ENCODE data around the gene ARHGAP26.

The ARHGAP26 gene

DNA sequence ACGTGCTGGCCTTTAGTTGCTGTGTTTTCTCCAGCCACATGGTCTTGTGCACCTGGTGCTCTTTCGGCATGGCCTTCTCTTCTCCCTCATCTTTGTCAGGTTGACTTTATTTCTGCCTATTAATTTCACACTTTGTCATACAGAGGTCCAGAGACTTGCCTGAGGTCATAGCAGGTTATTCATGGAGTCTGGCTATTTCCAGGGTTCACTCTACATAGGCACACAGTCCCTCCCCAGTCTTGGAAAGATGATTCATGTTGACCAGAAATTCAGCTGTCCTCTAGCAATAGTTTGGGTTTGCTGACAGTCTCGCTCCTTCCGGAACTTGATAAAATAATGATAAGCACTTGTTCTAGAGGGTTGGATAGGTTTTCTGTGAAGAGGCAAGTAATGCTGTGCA, 81.6 kb downstream of the ARHGAP26 start:
- TF ChIP-seq, protein P1, sequence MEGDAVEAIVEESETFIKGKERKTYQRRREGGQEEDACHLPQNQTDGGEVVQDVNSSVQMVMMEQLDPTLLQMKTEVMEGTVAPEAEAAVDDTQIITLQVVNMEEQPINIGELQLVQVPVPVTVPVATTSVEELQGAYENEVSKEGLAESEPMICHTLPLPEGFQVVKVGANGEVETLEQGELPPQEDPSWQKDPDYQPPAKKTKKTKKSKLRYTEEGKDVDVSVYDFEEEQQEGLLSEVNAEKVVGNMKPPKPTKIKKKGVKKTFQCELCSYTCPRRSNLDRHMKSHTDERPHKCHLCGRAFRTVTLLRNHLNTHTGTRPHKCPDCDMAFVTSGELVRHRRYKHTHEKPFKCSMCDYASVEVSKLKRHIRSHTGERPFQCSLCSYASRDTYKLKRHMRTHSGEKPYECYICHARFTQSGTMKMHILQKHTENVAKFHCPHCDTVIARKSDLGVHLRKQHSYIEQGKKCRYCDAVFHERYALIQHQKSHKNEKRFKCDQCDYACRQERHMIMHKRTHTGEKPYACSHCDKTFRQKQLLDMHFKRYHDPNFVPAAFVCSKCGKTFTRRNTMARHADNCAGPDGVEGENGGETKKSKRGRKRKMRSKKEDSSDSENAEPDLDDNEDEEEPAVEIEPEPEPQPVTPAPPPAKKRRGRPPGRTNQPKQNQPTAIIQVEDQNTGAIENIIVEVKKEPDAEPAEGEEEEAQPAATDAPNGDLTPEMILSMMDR (conservative IDR thresholded peaks at IDR 0.05; ENCODE audit: low read depth, low read length) = no peak
- H3K9ac ChIP-seq = no peak overlapping the region
- no peak overlapping the region for H3K4me3 ChIP-seq (IDR thresholded peaks at IDR 0.05; ENCODE audit: insufficient read depth, low read depth, low read length)
- no peaks in the 10 kb centered on the region for H3K36me3 ChIP-seq (ENCODE audit: insufficient read depth)
- no peaks in the 10 kb centered on the region for H4K20me1 ChIP-seq (ENCODE audit: insufficient read depth)
- H3K4me1 ChIP-seq (ENCODE audit: low read depth, poor library complexity, severe bottlenecking) = no peaks in the 10 kb centered on the region
- no peaks in the 10 kb centered on the region for H3K27me3 ChIP-seq (ENCODE audit: insufficient read depth, low read depth)
- no peak overlapping the region for H3K27ac ChIP-seq
- no peak overlapping the region for H3K4me2 ChIP-seq
- no peak overlapping the region for H2AFZ ChIP-seq (ENCODE audit: low read depth)
- no peaks in the 10 kb centered on the region for H3K79me2 ChIP-seq (ENCODE audit: insufficient read depth, low read depth)

DNA sequence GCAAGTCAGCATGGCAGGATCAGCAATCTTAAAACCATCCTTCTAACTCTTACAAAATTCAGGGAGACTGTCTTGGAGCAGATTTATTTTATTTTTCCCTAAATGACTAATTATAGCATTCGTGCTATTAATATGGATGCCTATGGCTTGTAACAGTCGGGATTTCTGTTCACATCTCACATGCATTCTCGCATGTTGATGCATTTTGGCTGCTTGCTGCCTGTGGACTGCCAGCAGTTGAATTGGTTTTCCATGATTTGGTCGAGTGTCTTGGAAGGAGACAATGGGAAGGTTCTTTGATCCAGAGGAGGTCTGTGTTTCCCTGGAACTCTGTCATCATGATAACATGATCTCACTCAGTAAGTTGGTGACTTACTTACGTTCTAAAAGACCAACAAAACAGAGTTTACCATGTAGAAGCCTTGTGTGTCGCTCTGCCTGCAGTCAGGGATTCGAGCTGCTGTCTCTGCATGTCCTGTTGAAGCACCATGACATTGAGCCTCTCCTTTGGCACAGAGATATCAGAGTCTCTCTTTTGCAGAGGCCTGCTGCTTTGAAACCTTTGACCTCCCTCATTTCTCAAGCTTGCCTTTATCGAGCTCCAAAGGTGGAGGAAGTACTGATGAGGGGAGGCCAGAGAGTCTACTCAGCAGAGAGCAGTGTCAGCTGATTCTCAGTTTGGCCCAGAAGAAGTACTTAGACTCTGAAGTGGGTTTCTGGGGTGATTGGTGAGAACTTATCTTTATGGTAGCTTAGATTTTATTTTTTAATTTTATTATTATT, 82.4 kb downstream of the ARHGAP26 start:
- no peak overlapping the region for H3K27ac ChIP-seq
- no peaks in the 10 kb centered on the region for H3K36me3 ChIP-seq (ENCODE audit: insufficient read depth)
- no peaks in the 10 kb centered on the region for H4K20me1 ChIP-seq (ENCODE audit: insufficient read depth)
- no peaks in the 10 kb centered on the region for H3K79me2 ChIP-seq (ENCODE audit: insufficient read depth, low read depth)
- TF ChIP-seq, protein P1 (conservative IDR thresholded peaks at IDR 0.05; ENCODE audit: low read depth, low read length) = no peak
- H2AFZ ChIP-seq (ENCODE audit: low read depth) = no peak overlapping the region
- H3K4me3 ChIP-seq (IDR thresholded peaks at IDR 0.05; ENCODE audit: insufficient read depth, low read depth, low read length) = no peak overlapping the region
- no peaks in the 10 kb centered on the region for H3K27me3 ChIP-seq (ENCODE audit: insufficient read depth, low read depth)
- no peaks in the 10 kb centered on the region for H3K4me1 ChIP-seq (ENCODE audit: low read depth, poor library complexity, severe bottlenecking)
- no peak overlapping the region for H3K9ac ChIP-seq
- H3K4me2 ChIP-seq = no peak overlapping the region

DNA sequence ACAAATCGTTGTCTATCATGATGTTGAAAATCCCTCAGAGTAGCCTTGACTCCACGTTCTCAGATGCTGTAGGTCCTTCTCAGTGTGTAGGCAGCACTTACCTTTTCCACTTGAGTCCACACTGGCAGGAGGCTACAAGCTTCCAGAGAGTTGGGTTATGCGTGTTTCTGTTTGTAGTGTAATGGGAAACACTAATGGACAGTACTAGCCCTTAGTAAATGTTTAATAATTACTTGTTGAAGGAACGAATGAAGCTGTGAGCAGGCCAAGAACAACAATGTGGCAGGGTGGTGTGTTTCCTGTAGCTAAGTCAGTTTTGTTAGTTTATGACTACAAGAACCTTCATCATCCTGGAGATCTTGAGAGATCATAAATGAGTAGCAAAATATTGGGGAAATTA, 83.5 kb downstream of the ARHGAP26 start:
- Histone ChIP-seq H3K4me2 (no peak overlapping the region), H2AFZ (ENCODE audit: low read depth) (no peak overlapping the region), H3K79me2 (ENCODE audit: insufficient read depth, low read depth) (no peaks in the 10 kb centered on the region), H3K4me3 (IDR thresholded peaks at IDR 0.05; ENCODE audit: insufficient read depth, low read depth, low read length) (no peak overlapping the region), H3K9ac (no peak overlapping the region), H3K27me3 (ENCODE audit: insufficient read depth, low read depth) (no peaks in the 10 kb centered on the region), H3K36me3 (ENCODE audit: insufficient read depth) (no peaks in the 10 kb centered on the region), H3K27ac (no peak overlapping the region), H4K20me1 (ENCODE audit: insufficient read depth) (no peaks in the 10 kb centered on the region), H3K4me1 (ENCODE audit: low read depth, poor library complexity, severe bottlenecking) (no peaks in the 10 kb centered on the region)
- TF ChIP-seq, protein P1 (conservative IDR thresholded peaks at IDR 0.05; ENCODE audit: low read depth, low read length) = no peak

DNA sequence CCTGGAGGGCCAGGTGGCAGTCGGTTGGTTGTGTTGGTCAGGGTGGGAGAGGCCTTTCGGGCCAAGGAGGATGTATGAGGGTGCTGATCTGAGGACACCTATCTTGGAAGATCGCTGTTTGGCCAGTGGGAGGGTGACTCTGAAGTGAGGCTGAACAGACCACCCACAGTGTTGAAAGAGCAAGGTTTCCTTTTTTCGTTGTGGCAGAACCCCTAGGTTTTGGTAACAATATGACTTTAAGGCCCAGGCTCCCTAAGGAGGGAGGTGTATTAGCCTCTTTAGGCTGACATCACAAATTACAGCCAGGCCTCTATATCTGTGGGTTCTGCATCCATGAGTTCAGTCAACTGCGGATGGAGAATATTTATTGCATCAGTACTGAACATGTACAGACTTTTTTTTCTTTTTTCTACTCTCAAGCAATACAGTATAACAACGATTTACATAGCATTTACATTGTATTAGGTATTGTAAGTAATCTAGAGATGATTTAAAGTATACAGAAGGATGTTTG, 86.1 kb downstream of the ARHGAP26 start:
- no peaks in the 10 kb centered on the region for H4K20me1 ChIP-seq (ENCODE audit: insufficient read depth)
- no peak overlapping the region for H3K4me2 ChIP-seq
- H2AFZ ChIP-seq (ENCODE audit: low read depth) = no peak overlapping the region
- H3K9ac ChIP-seq = no peak overlapping the region
- H3K27ac ChIP-seq = no peak overlapping the region
- no peak overlapping the region for H3K4me3 ChIP-seq (IDR thresholded peaks at IDR 0.05; ENCODE audit: insufficient read depth, low read depth, low read length)
- TF ChIP-seq, protein P1 (conservative IDR thresholded peaks at IDR 0.05; ENCODE audit: low read depth, low read length) = no peak
- no peaks in the 10 kb centered on the region for H3K4me1 ChIP-seq (ENCODE audit: low read depth, poor library complexity, severe bottlenecking)
- no peaks in the 10 kb centered on the region for H3K79me2 ChIP-seq (ENCODE audit: insufficient read depth, low read depth)
- H3K27me3 ChIP-seq (ENCODE audit: insufficient read depth, low read depth) = no peaks in the 10 kb centered on the region
- H3K36me3 ChIP-seq (ENCODE audit: insufficient read depth) = no peaks in the 10 kb centered on the region
